Natural killer cell treated with Interleukin-12 subunit alpha and Interleukin-12 subunit beta and Interleukin-15 and Interleukin-18, amount 100 ng/mL, for 72 hours (primary cell): ENCODE results near the gene NRXN3. TPM values are rescaled to one million over a fixed set of nuclear protein-coding genes. Genes with fewer than 3 reads are reported as not detected.

Source experiments
- ATAC-seq, 2 donors: fragments of 150-1000 bp; cut with Tn5 transposase in 1 of 2; sonication (Bioruptor Pico), chemical (Tn5 transposase) in 1 of 2; 2 replicates each; pipeline ENCODE4 v1.10.0; 2021
- DNase-seq: peaks from one replicate; pipeline ENCODE4 v3.0.0; 2022; ENCODE audit warnings: low spot score
- H3K27ac Mint-ChIP-seq, 2 donors: 1 replicate in 1 of 2; 2 replicates in 1 of 2; pipeline ENCODE4 v1.8.0; 2022; ENCODE audit warnings: mixed read lengths in 2 of 2, mild to moderate bottlenecking in 1 of 2, moderate library complexity in 1 of 2
- H3K27me3 Mint-ChIP-seq, 2 donors: 1 replicate in 1 of 2; 2 replicates in 1 of 2; pipeline ENCODE4 v1.8.0; 2022; ENCODE audit warnings: mixed read lengths in 2 of 2
- H3K36me3 Mint-ChIP-seq: one replicate; pipeline ENCODE4 v1.8.0; 2022; ENCODE audit warnings: mixed read lengths
- H3K4me1 Mint-ChIP-seq, 2 donors: 1 replicate in 1 of 2; 2 replicates in 1 of 2; pipeline ENCODE4 v1.8.0; 2022; ENCODE audit warnings: low read depth in 2 of 2, mixed read lengths in 2 of 2, mild to moderate bottlenecking in 1 of 2
- H3K4me3 Mint-ChIP-seq: one replicate; pipeline ENCODE4 v1.8.0; 2022; ENCODE audit warnings: mixed read lengths
- H3K9me3 Mint-ChIP-seq: 2 replicates; pipeline ENCODE4 v1.8.0; 2022; ENCODE audit warnings: mixed read lengths
- total RNA-seq, 2 donors: library from RNA; stranded (reverse); gene quantifications; one replicate each; pipeline ENCODE4 v1.2.3, GENCODE V29; 2022

Gene NRXN3
- total RNA-seq, 2 donors from 2014 or later: not detected

DNA sequence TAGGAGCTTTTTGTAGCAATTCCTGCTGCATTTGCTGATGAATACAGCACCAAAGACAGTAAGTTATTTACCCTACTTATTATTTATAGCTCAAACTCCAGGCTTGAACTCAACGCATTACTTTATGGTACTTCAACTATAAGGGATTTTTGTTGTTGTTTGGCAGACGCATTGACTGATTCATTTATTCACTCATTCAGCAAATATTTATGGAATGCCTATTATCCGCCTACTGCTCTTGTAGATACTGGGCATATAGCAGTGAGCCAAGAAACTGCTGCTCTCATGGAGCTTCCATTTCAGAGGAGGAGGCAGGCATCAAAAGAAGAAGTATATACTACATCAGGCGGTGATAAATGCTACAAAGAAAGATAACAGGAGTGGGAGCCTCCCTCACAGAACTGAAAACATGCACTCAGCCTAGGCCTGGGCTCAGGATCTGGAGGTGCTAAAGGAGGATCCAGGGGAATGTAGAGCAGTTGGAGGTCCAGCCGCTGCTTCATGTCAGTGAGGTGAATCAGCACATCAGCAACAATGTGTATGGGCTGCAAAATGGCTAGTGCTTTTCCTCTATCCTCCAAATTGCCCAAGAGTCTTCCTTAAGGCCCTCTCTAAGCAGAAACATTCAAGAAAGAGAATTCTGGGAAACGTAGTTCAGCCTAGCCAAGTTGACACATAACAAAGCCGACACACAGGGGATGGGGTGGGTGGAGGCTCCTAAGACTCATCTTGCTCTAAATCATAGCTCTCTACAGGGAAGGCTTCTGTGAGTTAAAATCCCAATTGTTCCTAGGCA is 157.5 kb downstream of the NRXN3 start:
- DNase-seq (no peak), ATAC-seq (no peak)
- no peak overlapping the region for H3K4me3 Mint-ChIP-seq

GRCh38 chr14:78329371-78329770 is 159.2 kb downstream of the NRXN3 start:
- Mint-ChIP-seq H3K4me1 (peaks cover 0 to 2% of the 10 kb centered on the region in 2 donors), H3K27ac (no peak overlapping the region), H3K4me3 (no peak overlapping the region), H3K27me3 (peaks cover 21 to 27% of the 10 kb centered on the region in 2 donors), H3K36me3 (no peaks in the 10 kb centered on the region), H3K9me3 (no peaks in the 10 kb centered on the region)
- ATAC-seq: no peak
- no peak for DNase-seq

More for the DNA sequence above, 157.5 kb downstream of the NRXN3 start:
- Mint-ChIP-seq H3K36me3 (no peaks in the 10 kb centered on the region), H3K27me3 (peaks cover 17 to 18% of the 10 kb centered on the region in 2 donors), H3K9me3 (no peaks in the 10 kb centered on the region), H3K4me1 (peaks cover 0 to 4% of the 10 kb centered on the region in 2 donors), H3K27ac (no peak overlapping the region)

GRCh38 chr14:78335531-78335930 is 165.4 kb downstream of the NRXN3 start:
- no peaks in the 10 kb centered on the region for H3K36me3 Mint-ChIP-seq
- no peaks in the 10 kb centered on the region for H3K4me1 Mint-ChIP-seq
- DNase-seq: no peak

DNA sequence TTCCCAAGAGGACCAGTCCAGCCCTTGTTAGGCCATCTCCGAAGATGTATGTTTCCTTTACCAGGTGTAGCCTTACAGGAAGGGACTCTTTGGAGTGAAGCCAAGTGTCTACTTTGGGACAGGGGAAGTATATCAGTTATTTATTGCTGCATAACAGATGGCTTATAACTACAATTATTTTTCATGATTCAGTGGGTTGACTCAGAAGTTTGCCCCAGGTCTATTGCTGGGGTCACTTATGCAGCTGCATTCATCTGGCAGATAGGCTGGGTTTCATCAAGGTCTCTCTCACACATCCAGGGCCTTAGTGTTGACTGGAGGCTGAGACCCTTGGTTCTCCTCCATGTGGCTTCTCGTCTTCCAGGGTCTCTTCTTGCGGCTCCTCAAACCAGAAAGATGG is 170.1 kb downstream of the NRXN3 start:
- DNase-seq (no peak), ATAC-seq (no peak)
- no peaks in the 10 kb centered on the region for H3K9me3 Mint-ChIP-seq
- H3K36me3 Mint-ChIP-seq: no peaks in the 10 kb centered on the region
- no peak overlapping the region for H3K4me3 Mint-ChIP-seq
- no peaks in the 10 kb centered on the region for H3K4me1 Mint-ChIP-seq
- peaks cover 0 to 8% of the 10 kb centered on the region in 2 donors for H3K27me3 Mint-ChIP-seq
- H3K27ac Mint-ChIP-seq: no peak overlapping the region

More at GRCh38 chr14:78335531-78335930, 165.4 kb downstream of the NRXN3 start:
- H3K4me3 Mint-ChIP-seq: no peak overlapping the region
- no peak for ATAC-seq
- H3K9me3 Mint-ChIP-seq: no peaks in the 10 kb centered on the region
- peaks cover 9 to 12% of the 10 kb centered on the region in 2 donors for H3K27me3 Mint-ChIP-seq
- no peak overlapping the region for H3K27ac Mint-ChIP-seq

- H3K9me3 Mint-ChIP-seq: no peaks in the 10 kb centered on the region
- H3K4me3 Mint-ChIP-seq: no peak overlapping the region
- no peaks in the 10 kb centered on the region for H3K36me3 Mint-ChIP-seq
- H3K27ac Mint-ChIP-seq: no peak overlapping the region
- peaks cover 3 to 8% of the 10 kb centered on the region in 2 donors for H3K27me3 Mint-ChIP-seq
- H3K4me1 Mint-ChIP-seq: no peaks in the 10 kb centered on the region
- DNase-seq: no peak
- no peak for ATAC-seq
Measured at GRCh38 chr14:78341827-78342389, 171.7 kb downstream of the NRXN3 start.

- H3K9me3 Mint-ChIP-seq: no peaks in the 10 kb centered on the region
- no peak overlapping the region for H3K27ac Mint-ChIP-seq
- no peak overlapping the region for H3K4me3 Mint-ChIP-seq
- no peak for ATAC-seq
- H3K36me3 Mint-ChIP-seq: no peaks in the 10 kb centered on the region
- H3K27me3 Mint-ChIP-seq: peaks cover 3 to 8% of the 10 kb centered on the region in 2 donors
- no peaks in the 10 kb centered on the region for H3K4me1 Mint-ChIP-seq
- DNase-seq: no peak
Measured at GRCh38 chr14:78342879-78343278, 172.7 kb downstream of the NRXN3 start.

DNA sequence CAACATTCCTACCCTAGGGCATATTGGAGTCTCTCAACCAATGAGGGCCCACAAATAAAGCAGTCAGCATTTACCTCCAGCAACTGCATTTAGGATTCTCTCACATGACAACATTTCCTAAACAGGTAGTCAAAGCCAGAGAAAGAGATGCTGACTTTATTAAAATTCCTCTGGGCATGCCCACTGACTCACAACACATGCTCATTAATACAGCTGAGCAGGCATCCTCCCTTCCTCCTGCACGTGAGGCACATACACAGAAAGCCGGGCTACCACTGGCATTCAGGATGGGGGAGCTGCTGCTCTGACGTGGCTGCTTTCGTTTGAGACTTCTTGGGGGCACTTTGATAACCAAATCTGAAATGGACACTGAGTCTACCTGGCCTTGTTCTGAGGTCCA is 174.1 kb downstream of the NRXN3 start:
- Mint-ChIP-seq H3K27me3 (peaks cover 3 to 8% of the 10 kb centered on the region in 2 donors), H3K9me3 (no peaks in the 10 kb centered on the region), H3K4me3 (no peak overlapping the region), H3K36me3 (no peaks in the 10 kb centered on the region), H3K4me1 (no peaks in the 10 kb centered on the region), H3K27ac (no peak overlapping the region)
- ATAC-seq (no peak), DNase-seq (no peak)

GRCh38 chr14:78345131-78345744 is 175.1 kb downstream of the NRXN3 start:
- no peak overlapping the region for H3K27ac Mint-ChIP-seq

GRCh38 chr14:78346747-78347146 is 176.6 kb downstream of the NRXN3 start:
- H3K27ac Mint-ChIP-seq: no peak overlapping the region
- H3K4me1 Mint-ChIP-seq: no peaks in the 10 kb centered on the region
- peaks cover 3 to 8% of the 10 kb centered on the region in 2 donors for H3K27me3 Mint-ChIP-seq
- ATAC-seq (no peak), DNase-seq (no peak)
- H3K4me3 Mint-ChIP-seq: no peak overlapping the region
- H3K9me3 Mint-ChIP-seq: no peaks in the 10 kb centered on the region
- H3K36me3 Mint-ChIP-seq: no peaks in the 10 kb centered on the region

More at GRCh38 chr14:78345131-78345744, 175.1 kb downstream of the NRXN3 start:
- H3K36me3 Mint-ChIP-seq: no peaks in the 10 kb centered on the region
- H3K27me3 Mint-ChIP-seq: peaks cover 3 to 8% of the 10 kb centered on the region in 2 donors
- ATAC-seq: no peak
- no peaks in the 10 kb centered on the region for H3K4me1 Mint-ChIP-seq
- no peak overlapping the region for H3K4me3 Mint-ChIP-seq
- H3K9me3 Mint-ChIP-seq: no peaks in the 10 kb centered on the region
- no peak for DNase-seq

DNA sequence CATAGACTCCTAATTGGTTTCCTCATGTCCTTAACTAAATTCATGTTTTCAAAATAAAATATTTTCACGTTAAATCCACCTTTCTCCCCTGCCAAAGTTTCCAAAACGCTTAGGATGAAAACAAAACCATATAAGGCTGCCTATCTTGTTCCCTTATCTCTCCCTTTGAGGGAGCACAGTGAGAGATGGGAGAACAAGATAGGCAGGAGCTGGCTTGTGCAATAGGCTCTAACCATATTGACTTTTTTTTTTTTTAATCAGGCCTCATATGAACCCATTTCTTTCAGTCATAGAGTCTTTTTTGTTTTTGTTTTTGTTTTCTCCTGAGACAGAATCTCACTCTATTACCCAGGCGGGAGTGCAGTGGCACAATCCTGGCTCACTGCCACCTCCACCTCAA is 184.9 kb downstream of the NRXN3 start:
- no peaks in the 10 kb centered on the region for H3K4me1 Mint-ChIP-seq
- H3K27ac Mint-ChIP-seq: no peak overlapping the region
- H3K9me3 Mint-ChIP-seq: no peaks in the 10 kb centered on the region

GRCh38 chr14:78356391-78356790 is 186.2 kb downstream of the NRXN3 start:
- Mint-ChIP-seq H3K36me3 (no peaks in the 10 kb centered on the region), H3K4me3 (no peak overlapping the region), H3K4me1 (no peaks in the 10 kb centered on the region), H3K27me3 (peaks cover 2 to 7% of the 10 kb centered on the region in 2 donors), H3K27ac (no peak overlapping the region), H3K9me3 (no peaks in the 10 kb centered on the region)
- DNase-seq (no peak), ATAC-seq (no peak)

More for the DNA sequence above, 184.9 kb downstream of the NRXN3 start:
- no peak overlapping the region for H3K4me3 Mint-ChIP-seq
- no peak for ATAC-seq
- DNase-seq: no peak
- H3K36me3 Mint-ChIP-seq: no peaks in the 10 kb centered on the region
- H3K27me3 Mint-ChIP-seq: peaks cover 2 to 7% of the 10 kb centered on the region in 2 donors

- no peaks in the 10 kb centered on the region for H3K4me1 Mint-ChIP-seq
- H3K36me3 Mint-ChIP-seq: no peaks in the 10 kb centered on the region
- no peaks in the 10 kb centered on the region for H3K9me3 Mint-ChIP-seq
- H3K4me3 Mint-ChIP-seq: no peak overlapping the region
- DNase-seq: no peak
- no peak for ATAC-seq
- peaks cover 5 to 7% of the 10 kb centered on the region in 2 donors for H3K27me3 Mint-ChIP-seq
- H3K27ac Mint-ChIP-seq: no peak overlapping the region
Measured at GRCh38 chr14:78358591-78358990, 188.4 kb downstream of the NRXN3 start.

- Mint-ChIP-seq H3K27ac (no peak overlapping the region), H3K27me3 (peaks cover 5 to 7% of the 10 kb centered on the region in 2 donors), H3K36me3 (no peaks in the 10 kb centered on the region), H3K4me1 (no peaks in the 10 kb centered on the region), H3K9me3 (no peaks in the 10 kb centered on the region), H3K4me3 (no peak overlapping the region)
- ATAC-seq (no peak), DNase-seq (no peak)
Measured at GRCh38 chr14:78359581-78359980, 189.4 kb downstream of the NRXN3 start.

- no peaks in the 10 kb centered on the region for H3K4me1 Mint-ChIP-seq
- ATAC-seq: no peak
- H3K36me3 Mint-ChIP-seq: no peaks in the 10 kb centered on the region
- H3K4me3 Mint-ChIP-seq: no peak overlapping the region
- peaks cover 3% of the 10 kb centered on the region for H3K9me3 Mint-ChIP-seq
- H3K27me3 Mint-ChIP-seq: peaks cover 0 to 3% of the 10 kb centered on the region in 2 donors
- H3K27ac Mint-ChIP-seq: no peak overlapping the region
- no peak for DNase-seq
Measured at GRCh38 chr14:78363008-78363407, 192.8 kb downstream of the NRXN3 start.
